ENCODE data around the gene SLC8A1. TPM values are rescaled to one million over a fixed set of nuclear protein-coding genes. Genes with fewer than 3 reads are reported as not detected.

SLC8A1 gene
- total RNA-seq, 1 experiment from 2014 or later = 0.43 TPM

- TF ChIP-seq CTCF (IDR thresholded peaks at IDR 0.05; ENCODE audit: insufficient read depth in 1 of 2, low read depth in 1 of 2, low read length in 1 of 2, severe bottlenecking in 1 of 2, unreplicated experiment in 1 of 2) = no peak
- BruUV-seq (replicated peaks) = no TSS peak
- ChIA-PET CTCF (no interaction called here), POLR2A (no interaction called here)
- Mint-ChIP-seq H3K27ac (ENCODE audit: unreplicated experiment) (no peak overlapping the region), H3K9me3 (ENCODE audit: unreplicated experiment) (no peaks in the 10 kb centered on the region), H3K27me3 (ENCODE audit: insufficient read depth, unreplicated experiment) (no peaks in the 10 kb centered on the region), H3K36me3 (ENCODE audit: insufficient read depth, unreplicated experiment) (no peaks in the 10 kb centered on the region), H3K4me1 (ENCODE audit: low read depth, unreplicated experiment) (no peaks in the 10 kb centered on the region), H3K4me3 (ENCODE audit: unreplicated experiment) (no peak overlapping the region)
- H3K4me1 ChIP-seq = no peaks in the 10 kb centered on the region
- no peaks in the 10 kb centered on the region for H3K36me3 ChIP-seq (ENCODE audit: control insufficient read depth, insufficient read depth, low read length)
- no peaks in the 10 kb centered on the region for H3K27me3 ChIP-seq (replicated peaks; ENCODE audit: control insufficient read depth, insufficient read depth, low read length)
- H3K4me3 ChIP-seq (ENCODE audit: low read depth, low read length) = no peak overlapping the region
- intact Hi-C loops (cut with micrococcal nuclease; ENCODE audit: unreplicated experiment) = no loop called here
- DNase-seq = no peak
- no peaks in the 10 kb centered on the region for H3K9me3 ChIP-seq
Measured at GRCh38 chr2:40090044-40090443, 361.8 kb downstream of the SLC8A1 start.

GRCh38 chr2:40087927-40088326, 364.0 kb downstream of the SLC8A1 start:
- no peaks in the 10 kb centered on the region for H3K9me3 ChIP-seq
- no peaks in the 10 kb centered on the region for H3K9me3 Mint-ChIP-seq (ENCODE audit: unreplicated experiment)
- ChIA-PET CTCF (no interaction called here), POLR2A (no interaction called here)
- no peaks in the 10 kb centered on the region for H3K36me3 ChIP-seq (ENCODE audit: control insufficient read depth, insufficient read depth, low read length)
- peaks cover 2% of the 10 kb centered on the region for H3K27me3 Mint-ChIP-seq (ENCODE audit: insufficient read depth, unreplicated experiment)
- intact Hi-C loops (cut with micrococcal nuclease; ENCODE audit: unreplicated experiment) = no loop called here
- BruUV-seq (replicated peaks) = no TSS peak
- H3K27ac Mint-ChIP-seq (ENCODE audit: unreplicated experiment) = no peak overlapping the region
- H3K4me3 ChIP-seq (ENCODE audit: low read depth, low read length) = no peak overlapping the region
- DNase-seq = no peak
- no peak for TF ChIP-seq CTCF (IDR thresholded peaks at IDR 0.05; ENCODE audit: insufficient read depth in 1 of 2, low read depth in 1 of 2, low read length in 1 of 2, severe bottlenecking in 1 of 2, unreplicated experiment in 1 of 2)
- no peaks in the 10 kb centered on the region for H3K4me1 ChIP-seq
- no peaks in the 10 kb centered on the region for H3K4me1 Mint-ChIP-seq (ENCODE audit: low read depth, unreplicated experiment)
- no peaks in the 10 kb centered on the region for H3K27me3 ChIP-seq (replicated peaks; ENCODE audit: control insufficient read depth, insufficient read depth, low read length)
- H3K4me3 Mint-ChIP-seq (ENCODE audit: unreplicated experiment) = no peak overlapping the region
- no peaks in the 10 kb centered on the region for H3K36me3 Mint-ChIP-seq (ENCODE audit: insufficient read depth, unreplicated experiment)

DNA sequence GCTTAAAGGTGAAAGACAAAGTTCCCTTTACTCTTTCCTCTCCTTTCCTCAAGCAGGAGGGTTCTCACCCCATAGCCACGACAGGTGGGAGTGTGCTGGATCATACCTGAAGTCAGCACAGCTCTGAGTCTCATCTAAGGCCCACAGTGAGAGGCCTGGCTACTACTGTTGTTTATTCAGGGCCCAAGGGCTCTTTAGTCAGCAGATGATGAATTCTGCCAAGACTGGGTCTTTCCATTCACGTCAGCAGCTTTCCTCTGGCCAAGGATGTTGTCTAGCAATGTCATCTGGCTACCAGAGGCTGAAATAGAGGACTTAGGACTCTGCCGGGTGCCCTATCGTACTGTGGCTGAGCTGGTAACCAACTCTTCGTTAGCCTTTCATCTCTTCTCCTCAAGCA, 364.5 kb downstream of the SLC8A1 start:
- POLR2A ChIA-PET = no interaction called here
- TF ChIP-seq CTCF (IDR thresholded peaks at IDR 0.05; ENCODE audit: insufficient read depth in 1 of 2, low read depth in 1 of 2, low read length in 1 of 2, severe bottlenecking in 1 of 2, unreplicated experiment in 1 of 2) = no peak
- Mint-ChIP-seq H3K27me3 (ENCODE audit: insufficient read depth, unreplicated experiment) (peaks cover 2% of the 10 kb centered on the region), H3K4me3 (ENCODE audit: unreplicated experiment) (no peak overlapping the region), H3K9me3 (ENCODE audit: unreplicated experiment) (no peaks in the 10 kb centered on the region), H3K36me3 (ENCODE audit: insufficient read depth, unreplicated experiment) (no peaks in the 10 kb centered on the region), H3K27ac (ENCODE audit: unreplicated experiment) (no peak overlapping the region), H3K4me1 (ENCODE audit: low read depth, unreplicated experiment) (no peaks in the 10 kb centered on the region)
- BruUV-seq (replicated peaks) = no TSS peak
- intact Hi-C loops (cut with micrococcal nuclease; ENCODE audit: unreplicated experiment) = no loop called here
- Histone ChIP-seq H3K27me3 (replicated peaks; ENCODE audit: control insufficient read depth, insufficient read depth, low read length) (no peaks in the 10 kb centered on the region), H3K36me3 (ENCODE audit: control insufficient read depth, insufficient read depth, low read length) (no peaks in the 10 kb centered on the region), H3K9me3 (no peaks in the 10 kb centered on the region), H3K4me3 (ENCODE audit: low read depth, low read length) (no peak overlapping the region), H3K4me1 (no peaks in the 10 kb centered on the region)
- no peak for DNase-seq
- CTCF ChIA-PET = interaction anchor here (0.6 kb wide), 1 partner anchor 314 kb away, joined by 3 read pairs; no protein-coding TSS in a partner anchor

All from Caco-2 (cell line).